ENCODE results near the gene CHST2.

CHST2 gene

DNA sequence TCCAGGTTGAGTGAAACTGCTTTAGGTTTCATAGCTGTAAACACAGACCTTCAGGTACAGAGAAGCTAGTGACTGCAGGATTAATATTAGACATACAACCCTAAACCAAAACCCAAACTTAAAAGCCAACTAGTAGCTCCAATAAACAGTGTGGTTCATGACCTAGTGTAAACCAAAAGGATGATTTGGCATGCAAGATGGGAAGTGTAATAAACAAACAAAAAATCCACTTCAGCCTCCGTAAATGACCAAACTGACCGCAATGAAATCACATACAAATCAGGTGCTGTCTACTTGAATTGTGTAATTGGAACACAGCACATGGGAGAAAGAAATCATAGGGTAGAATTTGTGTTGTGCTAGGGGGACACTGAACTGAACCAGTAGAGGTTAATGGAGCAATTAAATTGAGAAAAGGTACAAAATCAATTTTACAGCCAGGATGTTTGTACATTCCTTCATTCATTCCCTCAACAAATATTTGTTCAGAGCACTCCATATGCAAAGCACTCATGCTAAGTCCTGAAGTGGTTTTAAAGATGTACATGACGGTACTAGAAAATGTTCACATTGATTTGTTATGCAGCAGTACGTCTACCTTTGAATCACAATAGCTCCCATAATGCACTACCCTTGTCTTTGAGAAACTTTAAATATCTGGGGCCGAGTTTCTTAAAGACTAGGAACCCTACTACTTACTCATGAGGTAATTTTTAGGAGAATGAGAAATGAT lies 21.4 kb upstream of the CHST2 start:
- no peak for DNase-seq (ENCODE audit: low read depth in 2 of 2, low spot score in 1 of 2)

DNA sequence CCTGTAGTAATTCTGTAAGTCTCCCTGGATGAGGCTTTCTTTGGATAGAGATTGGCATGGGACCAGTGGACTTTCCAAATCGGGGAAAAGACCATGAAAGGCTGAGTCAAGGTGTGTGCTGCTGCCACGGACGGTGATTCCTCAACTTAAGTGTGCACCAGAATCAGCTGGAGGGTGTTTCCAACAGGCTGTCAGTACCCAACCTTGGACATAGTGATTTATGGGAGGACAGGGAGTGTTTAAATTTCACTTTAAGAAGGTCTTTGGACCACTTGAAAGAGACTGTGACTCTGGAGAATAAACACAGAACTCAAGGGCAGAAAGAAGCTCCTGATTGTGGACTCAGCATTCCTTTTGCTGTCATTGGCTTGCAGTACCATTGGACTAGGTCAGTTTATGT lies 20.4 kb upstream of the CHST2 start:
- no peak for DNase-seq (ENCODE audit: low read depth in 2 of 2, low spot score in 1 of 2)

DNA sequence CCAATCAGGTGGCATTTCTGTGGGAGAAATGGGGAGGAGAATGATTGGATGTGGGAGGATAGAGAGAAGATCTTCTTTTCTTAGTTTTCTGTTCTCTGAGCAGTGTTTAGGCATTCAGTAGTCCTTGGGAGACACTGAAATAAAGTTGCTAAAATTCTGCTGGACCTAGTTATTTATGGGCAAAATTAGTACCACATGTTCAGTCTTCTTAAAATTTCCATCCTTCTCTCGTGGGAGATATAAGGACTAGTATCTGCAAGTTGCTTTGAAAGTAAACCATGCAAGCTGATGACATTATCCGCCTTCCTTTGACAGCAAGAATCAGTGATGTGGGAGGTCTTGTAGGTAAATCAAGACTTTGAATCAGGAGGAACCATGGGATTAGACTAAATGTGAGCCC lies 19.9 kb upstream of the CHST2 start:
- DNase-seq (ENCODE audit: low read depth in 2 of 2, low spot score in 1 of 2): no peak

DNA sequence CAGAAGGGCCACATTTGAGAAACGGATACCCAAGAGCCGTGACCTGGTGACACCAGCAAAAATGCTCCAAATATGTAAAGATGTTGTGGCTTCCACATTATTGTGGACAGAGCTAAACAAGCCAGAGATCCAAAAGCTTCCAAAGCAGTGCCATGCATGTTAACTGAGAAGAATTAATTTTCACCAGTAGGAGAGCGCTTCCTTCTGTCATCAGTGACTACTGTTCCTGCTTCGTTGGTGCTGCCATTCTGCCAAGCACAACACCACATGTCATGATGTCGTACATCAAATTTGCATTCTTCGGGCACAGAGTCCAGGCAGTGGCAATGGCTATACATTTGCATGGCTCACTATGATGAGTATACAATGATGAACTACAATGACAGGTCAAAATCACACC lies 19.1 kb upstream of the CHST2 start:
- no peak for DNase-seq (ENCODE audit: low read depth in 2 of 2, low spot score in 1 of 2)

DNA sequence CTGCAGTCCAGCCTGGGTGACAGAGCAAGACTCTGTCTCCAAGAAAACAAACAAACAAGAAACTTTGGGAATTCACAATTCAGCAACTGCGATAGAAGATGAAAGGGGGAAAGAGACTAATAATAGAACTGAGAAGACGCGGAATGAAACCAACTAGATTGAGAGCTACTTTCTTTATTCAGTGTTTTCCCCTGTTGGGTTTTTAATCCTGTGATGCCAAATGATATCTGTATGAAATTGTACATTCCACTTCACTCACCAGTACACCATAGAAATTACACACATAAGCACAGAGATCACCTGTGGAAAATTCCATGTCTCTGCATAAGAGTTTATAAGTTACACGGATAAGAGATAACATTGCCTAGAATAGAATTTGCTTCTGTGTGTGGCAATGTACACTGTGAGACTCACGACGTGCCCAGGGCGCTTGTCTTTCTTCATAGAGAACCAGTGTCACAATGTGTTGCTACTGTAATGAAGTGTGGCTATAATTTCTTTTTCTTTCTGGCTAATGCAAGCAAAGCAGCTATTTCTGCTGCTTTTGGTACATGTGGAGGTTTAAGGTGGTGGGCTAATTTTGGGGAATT lies 17.7 kb upstream of the CHST2 start:
- no peak for DNase-seq (ENCODE audit: low read depth in 2 of 2, low spot score in 1 of 2)

DNA sequence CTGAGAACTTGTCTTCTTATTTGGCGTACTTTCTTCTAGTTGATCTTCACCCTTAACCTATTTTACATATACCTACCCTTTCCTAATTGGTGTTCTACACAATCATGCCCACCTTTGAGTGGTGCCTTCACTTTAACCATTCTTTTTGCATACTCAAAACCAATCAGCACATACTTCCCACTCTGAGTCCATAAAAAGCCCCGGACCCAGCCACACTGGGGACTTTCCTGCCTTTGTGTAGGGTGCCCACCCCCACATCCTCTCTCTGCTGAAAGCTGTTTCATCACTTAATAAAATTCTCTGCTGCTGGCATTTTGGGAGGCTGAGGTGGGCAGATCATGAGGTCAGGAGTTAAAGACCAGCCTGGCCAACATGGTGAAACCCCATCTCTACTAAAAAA lies 15.9 kb upstream of the CHST2 start:
- no peak for DNase-seq (ENCODE audit: low read depth in 2 of 2, low spot score in 1 of 2)

DNA sequence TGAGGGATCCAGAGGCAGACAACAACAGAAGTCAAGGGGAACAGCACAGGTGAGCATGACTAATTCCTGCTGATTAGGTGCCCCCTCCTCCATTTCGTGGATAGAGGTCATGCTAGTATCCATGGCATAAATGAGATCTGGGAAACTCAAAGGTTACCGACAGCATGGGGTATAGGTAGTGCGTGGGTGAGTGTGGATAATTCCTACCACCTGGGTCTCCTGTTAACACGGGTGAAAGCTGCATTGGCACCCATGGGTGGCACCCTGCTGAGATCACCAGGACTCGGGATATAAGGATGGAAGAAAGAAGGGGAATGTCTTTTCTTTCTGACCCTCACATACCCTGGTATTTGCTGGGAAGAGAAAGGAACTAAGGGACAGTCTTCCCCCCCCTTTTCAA lies 14.4 kb upstream of the CHST2 start:
- no peak for DNase-seq (ENCODE audit: low read depth in 2 of 2, low spot score in 1 of 2)

DNA sequence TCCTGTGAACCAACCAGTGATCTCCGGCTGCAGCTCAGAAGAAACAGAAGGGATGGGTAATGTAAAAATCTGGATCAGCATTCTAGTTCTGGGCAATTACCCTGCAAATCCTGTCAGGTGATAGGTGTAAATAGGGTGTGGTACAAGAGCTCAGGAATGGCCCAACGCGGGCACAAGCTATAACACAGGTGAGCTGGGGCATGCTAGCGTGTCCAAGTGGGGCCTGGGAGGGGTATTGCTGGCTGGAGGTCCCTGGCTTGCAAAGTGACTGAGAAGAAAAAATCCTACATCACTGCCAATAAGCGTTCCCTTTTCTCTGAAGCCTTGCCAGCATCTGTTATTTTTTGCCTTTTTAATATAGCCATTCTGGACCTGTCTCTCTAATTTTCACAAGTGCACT lies 9.7 kb upstream of the CHST2 start:
- no peak for DNase-seq (ENCODE audit: low read depth in 2 of 2, low spot score in 1 of 2)

DNA sequence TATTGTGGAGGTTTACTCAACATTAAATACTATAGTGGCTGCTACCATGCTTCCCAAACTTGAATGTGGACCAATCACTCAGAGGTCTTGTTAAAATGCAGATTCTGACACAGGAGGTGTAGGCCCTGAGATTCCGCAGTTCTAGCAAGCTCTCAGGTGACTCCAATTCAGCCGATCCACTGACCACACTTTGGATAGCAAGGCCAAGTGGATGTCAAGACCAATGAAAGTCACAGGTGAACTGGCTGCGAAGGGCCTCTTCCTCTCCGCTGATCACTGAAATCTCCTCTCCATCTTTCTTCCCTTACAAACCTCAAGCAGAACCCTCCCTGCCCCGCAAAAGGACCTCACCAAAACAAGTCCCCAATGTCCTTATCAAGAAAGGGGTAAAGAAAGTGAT lies 9.2 kb upstream of the CHST2 start:
- no peak for DNase-seq (ENCODE audit: low read depth in 2 of 2, low spot score in 1 of 2)

DNA sequence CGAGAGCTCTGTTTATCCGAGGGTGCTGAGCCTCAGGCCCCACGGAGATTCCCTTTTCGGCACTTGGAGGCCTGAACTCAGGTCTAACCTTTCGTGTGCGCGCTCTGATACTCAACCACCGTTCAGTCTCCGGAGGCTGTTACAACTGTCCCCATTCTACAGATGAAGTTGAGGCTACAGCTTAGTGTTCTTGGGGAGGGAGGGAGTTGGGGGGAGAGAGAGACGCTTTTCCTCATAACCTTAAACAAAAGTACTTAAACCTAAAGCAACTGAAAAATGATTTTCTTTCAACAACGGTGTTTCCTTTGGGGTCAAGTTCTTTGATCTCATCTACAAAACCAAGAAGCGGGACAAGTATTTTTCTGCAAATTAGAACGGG lies 952 bp upstream of the CHST2 start:
- DNase-seq (ENCODE audit: low read depth in 2 of 2, low spot score in 1 of 2): no peak

DNA sequence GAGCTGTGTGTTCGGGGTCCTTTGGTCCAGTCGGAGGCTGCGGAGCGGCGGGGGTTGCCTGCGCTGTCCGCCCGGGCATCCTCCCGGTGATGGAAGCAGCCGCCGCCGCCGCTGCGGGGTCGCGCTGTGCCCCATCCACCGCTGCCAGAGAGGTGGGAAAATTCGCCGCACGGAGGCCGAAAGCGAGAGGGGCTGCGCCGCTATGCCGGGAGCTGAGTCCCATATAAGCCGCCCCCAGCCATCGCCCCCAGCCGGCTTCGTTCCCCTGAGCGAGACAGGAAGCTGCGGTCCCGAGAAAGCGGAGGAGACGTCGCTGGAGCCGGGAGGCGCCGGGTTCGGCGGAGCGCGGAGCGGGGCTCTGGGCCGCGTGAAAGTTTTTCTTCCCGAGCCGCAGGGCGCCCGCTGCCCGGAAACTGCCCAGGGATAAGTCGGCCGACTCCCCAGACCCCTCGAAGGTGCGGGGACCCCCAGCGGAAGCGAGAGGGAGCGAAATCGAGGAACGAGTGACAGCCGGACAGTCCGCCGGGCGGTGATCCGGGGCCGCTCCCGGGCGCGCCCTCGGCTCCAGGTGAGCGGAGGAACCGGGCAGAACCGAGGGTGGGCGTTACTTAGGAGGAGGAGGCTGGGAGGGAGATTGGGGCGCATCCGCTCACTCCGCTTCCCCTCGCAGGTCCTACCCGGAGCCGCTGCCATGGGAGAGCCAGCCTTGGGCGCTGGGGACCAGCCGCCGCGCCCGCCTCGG lies 574 bp downstream of the CHST2 start:
- DNase-seq (ENCODE audit: low read depth in 2 of 2, low spot score in 1 of 2): peak in 1 of 2 donors; percentile 4

DNA sequence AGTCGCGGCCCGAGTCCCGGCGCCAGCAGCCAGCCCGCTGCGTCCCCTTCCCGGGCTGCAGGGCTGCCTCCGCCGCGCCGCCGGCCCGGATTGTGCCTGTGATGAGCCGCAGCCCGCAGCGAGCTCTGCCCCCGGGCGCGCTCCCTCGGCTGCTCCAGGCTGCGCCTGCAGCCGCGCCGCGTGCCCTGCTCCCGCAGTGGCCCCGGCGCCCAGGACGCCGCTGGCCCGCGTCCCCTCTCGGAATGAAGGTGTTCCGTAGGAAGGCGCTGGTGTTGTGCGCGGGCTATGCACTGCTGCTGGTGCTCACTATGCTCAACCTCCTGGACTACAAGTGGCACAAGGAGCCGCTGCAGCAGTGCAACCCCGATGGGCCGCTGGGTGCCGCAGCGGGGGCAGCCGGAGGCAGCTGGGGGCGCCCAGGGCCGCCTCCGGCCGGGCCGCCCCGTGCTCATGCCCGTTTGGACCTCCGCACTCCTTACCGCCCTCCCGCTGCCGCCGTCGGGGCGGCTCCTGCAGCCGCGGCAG lies 1.2 kb downstream of the CHST2 start:
- DNase-seq (ENCODE audit: low read depth in 2 of 2, low spot score in 1 of 2): peak; percentile 17 to 22

DNA sequence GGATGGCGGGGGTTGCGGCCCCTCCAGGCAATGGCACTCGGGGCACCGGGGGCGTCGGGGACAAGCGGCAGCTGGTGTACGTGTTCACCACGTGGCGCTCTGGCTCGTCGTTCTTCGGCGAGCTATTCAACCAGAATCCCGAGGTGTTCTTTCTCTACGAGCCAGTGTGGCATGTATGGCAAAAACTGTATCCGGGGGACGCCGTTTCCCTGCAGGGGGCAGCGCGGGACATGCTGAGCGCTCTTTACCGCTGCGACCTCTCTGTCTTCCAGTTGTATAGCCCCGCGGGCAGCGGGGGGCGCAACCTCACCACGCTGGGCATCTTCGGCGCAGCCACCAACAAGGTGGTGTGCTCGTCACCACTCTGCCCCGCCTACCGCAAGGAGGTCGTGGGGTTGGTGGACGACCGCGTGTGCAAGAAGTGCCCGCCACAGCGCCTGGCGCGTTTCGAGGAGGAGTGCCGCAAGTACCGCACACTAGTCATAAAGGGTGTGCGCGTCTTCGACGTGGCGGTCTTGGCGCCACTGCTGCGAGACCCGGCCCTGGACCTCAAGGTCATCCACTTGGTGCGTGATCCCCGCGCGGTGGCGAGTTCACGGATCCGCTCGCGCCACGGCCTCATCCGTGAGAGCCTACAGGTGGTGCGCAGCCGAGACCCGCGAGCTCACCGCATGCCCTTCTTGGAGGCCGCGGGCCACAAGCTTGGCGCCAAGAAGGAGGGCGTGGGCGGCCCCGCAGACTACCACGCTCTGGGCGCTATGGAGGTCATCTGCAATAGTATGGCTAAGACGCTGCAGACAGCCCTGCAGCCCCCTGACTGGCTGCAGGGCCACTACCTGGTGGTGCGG lies 1.9 kb downstream of the CHST2 start:
- peak; percentile 33 to 46 for DNase-seq (ENCODE audit: low read depth in 2 of 2, low spot score in 1 of 2)

DNA sequence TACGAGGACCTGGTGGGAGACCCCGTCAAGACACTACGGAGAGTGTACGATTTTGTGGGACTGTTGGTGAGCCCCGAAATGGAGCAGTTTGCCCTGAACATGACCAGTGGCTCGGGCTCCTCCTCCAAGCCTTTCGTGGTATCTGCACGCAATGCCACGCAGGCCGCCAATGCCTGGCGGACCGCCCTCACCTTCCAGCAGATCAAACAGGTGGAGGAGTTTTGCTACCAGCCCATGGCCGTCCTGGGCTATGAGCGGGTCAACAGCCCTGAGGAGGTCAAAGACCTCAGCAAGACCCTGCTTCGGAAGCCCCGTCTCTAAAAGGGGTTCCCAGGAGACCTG lies 2.5 kb downstream of the CHST2 start:
- no peak for DNase-seq (ENCODE audit: low read depth in 2 of 2, low spot score in 1 of 2)

DNA sequence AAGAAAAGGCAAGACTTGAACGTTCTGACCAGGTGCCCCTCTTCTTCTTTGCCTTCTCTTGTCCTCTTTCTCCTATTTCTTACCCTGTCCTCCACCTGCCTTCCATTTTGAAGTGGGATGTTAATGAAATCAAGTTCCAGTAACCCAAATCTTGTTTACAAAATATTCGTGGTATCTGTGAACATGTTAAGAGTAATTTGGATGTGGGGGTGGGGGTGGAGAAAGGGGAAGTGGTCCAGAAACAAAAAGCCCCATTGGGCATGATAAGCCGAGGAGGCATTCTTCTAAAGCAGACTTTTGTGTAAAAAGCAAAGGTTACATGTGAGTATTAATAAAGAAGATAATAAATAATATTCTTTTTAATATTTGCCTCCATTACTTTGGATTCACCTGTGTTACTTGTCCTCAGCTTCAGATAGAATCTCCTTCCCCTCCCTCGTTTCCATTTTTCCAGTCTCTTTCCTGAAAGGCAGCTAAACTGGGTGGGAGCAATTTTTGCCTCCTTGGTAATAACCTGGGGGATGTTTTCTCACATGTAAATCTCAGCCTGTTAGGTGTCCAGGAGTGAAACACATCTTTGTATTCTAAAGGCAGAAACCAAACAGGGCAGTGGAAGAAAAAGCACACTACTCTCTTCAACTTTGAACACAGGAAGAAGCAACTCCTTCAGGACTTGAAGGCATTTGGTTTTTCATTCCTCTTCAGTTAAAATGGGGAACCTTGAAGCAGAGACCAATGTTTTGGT lies 3.2 kb downstream of the CHST2 start:
- no peak for DNase-seq (ENCODE audit: low read depth in 2 of 2, low spot score in 1 of 2)

DNA sequence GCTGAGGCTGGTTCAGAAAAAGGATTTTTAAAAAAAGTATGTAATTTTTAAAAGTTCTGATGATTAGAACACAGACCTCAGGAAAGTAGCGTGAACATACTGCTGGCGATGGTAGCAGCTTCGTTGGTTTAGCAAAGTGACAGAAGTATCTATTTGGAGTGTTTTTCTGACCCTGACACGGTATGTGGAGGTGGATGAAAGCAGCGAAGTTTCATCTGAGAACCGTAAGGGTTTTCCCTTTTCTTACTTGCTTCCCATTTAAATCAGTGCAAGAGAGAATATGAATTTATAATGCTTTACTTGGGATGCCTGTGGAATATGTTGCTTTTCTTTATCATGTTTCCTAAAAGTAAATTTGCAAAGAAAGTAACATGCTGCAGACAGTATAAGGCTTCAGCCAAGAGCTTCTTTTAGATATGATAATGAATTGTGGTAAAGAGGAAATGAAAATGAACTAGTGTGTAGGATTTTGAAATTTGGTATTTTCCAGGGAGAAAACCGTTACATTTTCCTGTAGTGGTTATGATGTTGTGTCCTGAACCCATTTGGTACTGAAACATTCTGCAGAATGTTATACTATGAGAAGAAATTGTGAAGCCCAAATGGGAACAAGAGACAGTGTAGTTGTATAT lies 3.9 kb downstream of the CHST2 start:
- no peak for DNase-seq (ENCODE audit: low read depth in 2 of 2, low spot score in 1 of 2)

DNA sequence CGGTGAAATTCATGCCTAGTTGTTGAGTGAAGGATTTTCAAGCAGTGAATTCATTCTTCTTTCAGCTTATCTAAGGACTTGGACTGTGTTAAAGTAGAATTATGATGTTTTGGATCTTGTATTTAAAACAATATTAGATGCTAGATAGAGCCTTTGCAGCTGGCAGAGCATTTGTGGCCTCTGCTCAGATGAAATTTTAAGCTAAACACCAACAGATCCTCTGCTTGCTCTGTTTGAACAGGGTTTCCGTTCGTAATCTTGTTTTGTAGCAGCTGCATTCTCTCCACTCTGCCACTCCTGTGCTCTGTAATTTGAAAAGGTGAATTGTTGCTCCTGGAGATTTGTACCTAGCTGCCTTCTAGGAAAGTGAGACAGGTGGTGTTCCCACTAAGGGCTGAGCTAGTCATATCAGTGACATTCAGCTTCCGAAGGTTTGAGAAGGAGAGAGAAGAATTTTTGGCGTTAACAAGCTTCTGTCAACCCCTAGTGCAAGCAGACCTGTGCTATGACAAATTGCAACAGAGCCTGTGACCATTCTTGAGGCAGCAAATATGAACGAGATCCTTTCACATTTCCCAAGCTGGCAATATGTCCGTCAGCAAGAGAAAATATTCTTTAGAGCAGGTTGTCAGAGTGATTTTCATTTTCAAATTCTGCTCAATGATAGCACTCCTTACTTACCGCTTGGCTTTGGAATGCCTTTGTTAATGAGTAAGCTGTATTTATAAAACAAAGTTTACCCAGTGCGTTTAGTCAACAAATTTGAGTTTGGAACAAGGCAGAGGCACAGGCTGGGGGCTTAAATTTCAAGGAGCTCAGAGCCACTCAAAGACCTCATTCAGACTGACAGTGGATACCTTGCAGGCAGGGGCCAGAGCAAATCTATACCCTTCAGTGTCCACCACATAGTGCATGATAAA lies 5.3 kb downstream of the CHST2 start:
- no peak for DNase-seq (ENCODE audit: low read depth in 2 of 2, low spot score in 1 of 2)

DNA sequence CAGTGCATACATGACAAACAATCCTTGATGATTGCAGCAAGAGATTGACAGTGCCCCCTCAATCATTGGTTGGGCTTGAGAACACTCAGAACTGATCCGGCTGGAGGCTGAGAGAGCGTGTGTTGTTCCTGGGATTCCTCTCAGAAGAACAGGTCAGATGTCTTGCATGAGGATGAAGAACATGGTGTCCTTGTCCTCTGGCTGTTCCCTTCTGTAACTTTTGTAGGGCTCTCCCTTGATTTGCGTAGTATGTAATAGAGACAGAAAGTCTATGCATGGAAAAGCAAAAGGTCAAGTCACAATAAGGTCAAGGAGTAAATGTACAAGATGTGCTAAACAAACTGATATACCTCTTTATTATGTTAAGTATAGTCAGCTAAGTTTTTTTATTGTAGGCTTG lies 8.2 kb downstream of the CHST2 start:
- DNase-seq (ENCODE audit: low read depth in 2 of 2, low spot score in 1 of 2): no peak

DNA sequence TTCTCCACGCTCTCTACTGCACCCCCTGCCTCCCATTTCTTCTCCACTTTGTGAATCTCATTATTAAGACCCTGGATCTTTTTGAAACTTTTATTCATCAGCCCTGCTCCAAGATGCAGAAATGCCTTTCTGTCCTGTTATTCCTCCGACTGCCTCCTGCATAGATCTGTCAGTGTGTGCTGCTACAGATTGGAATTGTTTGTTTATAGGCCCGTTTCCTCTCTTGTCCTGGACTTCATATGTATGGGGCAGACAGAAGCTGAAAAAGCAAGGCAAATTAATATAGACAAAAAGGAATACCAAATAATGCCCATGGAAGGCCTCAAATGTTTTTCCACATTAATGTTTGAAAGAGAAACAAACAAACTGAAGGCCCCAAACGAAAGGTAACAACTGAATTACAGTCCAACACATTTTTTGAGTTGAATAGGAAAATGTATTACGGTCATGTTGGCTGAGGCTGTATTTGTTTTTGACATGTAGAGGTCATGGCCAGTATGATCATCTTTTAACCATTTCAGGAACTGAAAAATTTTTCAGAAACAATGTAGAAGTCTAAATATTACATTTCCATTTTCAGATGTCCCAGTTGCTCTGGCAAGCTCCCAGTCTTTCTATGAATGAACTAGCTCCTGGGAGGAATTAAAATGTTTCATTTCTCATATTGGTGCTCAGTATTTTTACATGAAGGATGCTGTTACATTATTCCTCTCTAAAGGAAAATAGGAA lies 8.8 kb downstream of the CHST2 start:
- no peak for DNase-seq (ENCODE audit: low read depth in 2 of 2, low spot score in 1 of 2)
